HUES48 (cell line): ENCODE data around the gene SMC3.
"Not testable (repeated sequence)": the region's sequence is repeated elsewhere in the genome, so short reads cannot be mapped to it uniquely, and the experiment has no call there.

Experiments used
- H3K27ac ChIP-seq: one replicate; pipeline ENCODE4 v1.7.0; 2013; ENCODE audit warnings: low read depth, low read length, inconsistent platforms
- H3K27me3 ChIP-seq: 2 replicates; pipeline ENCODE4 v1.6.1; 2013; ENCODE audit warnings: mild to moderate bottlenecking, low read length; ENCODE audit not compliant: control insufficient read depth, insufficient read depth
- H3K36me3 ChIP-seq: 2 replicates; pipeline ENCODE4 v1.6.1; 2013; ENCODE audit warnings: low read length; ENCODE audit not compliant: control insufficient read depth, insufficient read depth
- H3K4me1 ChIP-seq: 2 replicates; pipeline ENCODE4 v1.6.1; 2013; ENCODE audit warnings: mild to moderate bottlenecking, low read length; ENCODE audit not compliant: control insufficient read depth, insufficient read depth
- H3K4me3 ChIP-seq: 2 replicates; pipeline ENCODE4 v1.5.1; 2013; ENCODE audit warnings: mild to moderate bottlenecking, low read depth, low read length
- H3K9ac ChIP-seq: 2 replicates; pipeline ENCODE4 v1.6.1; 2013; ENCODE audit warnings: mild to moderate bottlenecking, low read depth, low read length, moderate library complexity
- H3K9me3 ChIP-seq: 2 replicates; pipeline ENCODE4 v1.6.1; 2013; ENCODE audit warnings: low read length; ENCODE audit not compliant: control insufficient read depth, insufficient read depth

The SMC3 gene

DNA sequence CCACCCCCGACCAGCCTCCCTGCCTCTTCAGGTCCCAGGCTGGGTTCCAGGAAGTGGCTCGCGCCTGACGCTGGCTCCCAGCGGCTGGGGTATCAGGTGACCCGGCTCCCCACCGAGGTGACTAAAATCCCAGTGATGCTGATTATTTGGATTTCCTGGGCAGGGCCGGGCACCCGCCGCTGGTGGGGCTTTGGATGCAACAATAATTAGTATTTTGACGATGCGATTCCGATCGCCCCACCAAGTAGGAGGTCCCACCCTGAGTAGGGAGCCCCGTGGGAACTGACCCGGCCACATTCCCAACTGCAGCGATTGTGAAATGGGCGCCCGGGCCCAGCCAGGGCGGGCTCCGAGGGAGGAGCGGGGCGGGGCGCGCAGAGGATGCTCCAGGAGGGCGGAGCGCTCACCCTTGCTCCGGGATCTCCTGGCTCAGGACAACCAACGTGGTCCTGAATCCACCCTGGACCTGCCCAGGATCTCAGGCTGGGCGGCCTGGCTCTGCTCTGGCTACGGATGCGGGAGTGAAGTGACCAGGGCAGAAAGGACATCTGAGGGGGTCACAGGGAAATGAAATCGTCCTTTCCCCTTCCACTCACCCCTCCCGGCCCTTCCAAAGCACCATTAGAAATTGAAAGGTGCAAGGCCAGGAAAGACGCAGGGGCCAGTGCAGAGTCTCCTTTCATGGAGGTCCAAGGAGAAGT is 37.2 kb upstream of the SMC3 start:
- peaks cover 18% of the 10 kb centered on the region for H3K4me1 ChIP-seq
- no peaks in the 10 kb centered on the region for H3K36me3 ChIP-seq
- peak overlapping the region; percentile 66 for H3K9ac ChIP-seq
- H3K27me3 ChIP-seq, result no peaks in the 10 kb centered on the region
- H3K9me3 ChIP-seq, result no peaks in the 10 kb centered on the region
- H3K4me3 ChIP-seq, result peak overlapping the region; percentile 70
- peak overlapping the region; percentile 95 for H3K27ac ChIP-seq

- peaks cover 22% of the 10 kb centered on the region for H3K4me1 ChIP-seq
- no peaks in the 10 kb centered on the region for H3K9me3 ChIP-seq
- H3K27me3 ChIP-seq, result no peaks in the 10 kb centered on the region
- H3K27ac ChIP-seq, result peak overlapping the region; percentile 12
- no peaks in the 10 kb centered on the region for H3K36me3 ChIP-seq
- H3K4me3 ChIP-seq, result no peak overlapping the region
- no peak overlapping the region for H3K9ac ChIP-seq
These were observed 35.8 kb upstream of the SMC3 start for GRCh38 chr10:110531687-110532086.

DNA sequence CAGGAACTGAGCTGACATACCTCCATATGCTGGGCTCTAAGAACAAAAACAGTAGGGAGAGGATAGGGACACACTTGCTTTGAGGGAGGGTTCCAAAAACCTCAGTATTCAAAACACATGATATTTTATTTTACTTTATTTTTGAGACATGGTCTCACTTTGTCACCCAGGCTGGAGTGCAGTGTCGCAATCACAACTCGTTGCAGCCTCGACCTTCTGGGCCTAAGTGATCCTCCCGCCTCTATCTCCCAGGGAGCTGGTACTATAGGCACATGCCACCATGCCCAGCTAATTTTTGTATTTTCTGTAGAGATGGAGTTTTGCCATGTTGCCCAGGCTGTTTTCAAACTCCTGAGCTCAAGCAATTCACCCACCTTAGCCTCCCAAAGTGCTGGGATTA is 34.9 kb upstream of the SMC3 start:
- not testable (repeated sequence) for H3K9ac ChIP-seq, H3K4me3 ChIP-seq, H3K9me3 ChIP-seq, H3K27ac ChIP-seq, H3K36me3 ChIP-seq, H3K27me3 ChIP-seq
- peaks cover 22% of the 10 kb centered on the region for H3K4me1 ChIP-seq

DNA sequence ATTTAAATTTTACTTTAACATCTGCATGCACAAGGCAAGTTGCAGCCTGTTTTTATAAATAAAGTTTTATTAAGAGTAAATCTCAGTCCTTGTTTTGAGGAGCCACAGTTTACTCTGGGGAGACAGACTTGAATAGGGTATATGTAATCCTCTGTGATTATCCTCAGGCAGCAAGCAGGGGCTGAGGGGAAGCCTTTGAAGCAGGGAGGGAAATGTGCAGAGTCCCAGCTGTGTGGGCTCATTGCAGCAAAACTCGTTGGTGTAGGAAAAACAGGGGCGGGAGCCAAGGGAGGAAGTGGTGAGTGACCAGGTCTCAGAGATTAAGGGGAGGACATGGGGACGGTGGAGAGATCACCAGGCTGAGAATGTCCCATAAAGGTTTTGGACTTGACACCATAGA is 34.3 kb upstream of the SMC3 start:
- Histone ChIP-seq H3K4me1 (peaks cover 21% of the 10 kb centered on the region), H3K9ac (no peak overlapping the region), H3K36me3 (no peaks in the 10 kb centered on the region), H3K27ac (no peak overlapping the region), H3K9me3 (no peaks in the 10 kb centered on the region), H3K27me3 (no peaks in the 10 kb centered on the region), H3K4me3 (no peak overlapping the region)

- H3K36me3 ChIP-seq, result no peaks in the 10 kb centered on the region
- H3K4me3 ChIP-seq, result no peak overlapping the region
- no peaks in the 10 kb centered on the region for H3K27me3 ChIP-seq
- no peak overlapping the region for H3K27ac ChIP-seq
- H3K4me1 ChIP-seq, result peaks cover 10% of the 10 kb centered on the region
- H3K9ac ChIP-seq, result no peak overlapping the region
- H3K9me3 ChIP-seq, result no peaks in the 10 kb centered on the region
These were observed 32.9 kb upstream of the SMC3 start for GRCh38 chr10:110534571-110534970.

GRCh38 chr10:110535958-110536891 is 31.3 kb upstream of the SMC3 start:
- Histone ChIP-seq H3K4me1 (0 out of 2 replicates have a peak, but pooled peaks cover 3% of the 10 kb centered on the region), H3K27ac (no peak overlapping the region), H3K9ac (no peak overlapping the region), H3K27me3 (no peaks in the 10 kb centered on the region), H3K9me3 (no peaks in the 10 kb centered on the region), H3K4me3 (no peak overlapping the region), H3K36me3 (no peaks in the 10 kb centered on the region)

- Histone ChIP-seq H3K4me1 (0 out of 2 replicates have a peak, but pooled peaks cover 3% of the 10 kb centered on the region), H3K36me3 (no peaks in the 10 kb centered on the region), H3K4me3 (no peak overlapping the region), H3K9me3 (no peaks in the 10 kb centered on the region), H3K9ac (no peak overlapping the region), H3K27me3 (no peaks in the 10 kb centered on the region), H3K27ac (no peak overlapping the region)
These were observed 28.4 kb upstream of the SMC3 start for GRCh38 chr10:110539091-110539490.

DNA sequence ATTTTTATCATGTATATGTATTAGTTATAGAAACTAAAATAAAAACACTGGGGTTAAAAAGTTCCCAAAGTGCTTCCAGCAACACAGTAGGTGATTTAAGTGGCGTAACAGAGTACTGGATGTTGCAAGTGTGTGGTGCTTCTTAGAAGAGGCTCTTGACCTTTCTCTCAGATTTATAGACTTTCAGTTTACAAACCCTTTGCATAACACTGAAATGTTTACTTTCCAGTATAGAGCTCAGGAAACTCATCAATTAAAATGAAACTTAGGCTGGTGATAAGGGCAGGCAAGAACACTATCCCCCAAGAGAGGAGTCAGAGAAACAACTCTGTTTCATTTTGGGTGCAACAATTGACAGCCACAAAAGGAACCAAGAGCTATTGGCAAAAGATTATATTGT is 27.5 kb upstream of the SMC3 start:
- H3K36me3 ChIP-seq, result no peaks in the 10 kb centered on the region
- no peaks in the 10 kb centered on the region for H3K9me3 ChIP-seq
- H3K4me3 ChIP-seq, result no peak overlapping the region
- H3K4me1 ChIP-seq, result 0 out of 2 replicates have a peak, but pooled peaks cover 3% of the 10 kb centered on the region
- H3K27me3 ChIP-seq, result no peaks in the 10 kb centered on the region
- H3K27ac ChIP-seq, result no peak overlapping the region
- no peak overlapping the region for H3K9ac ChIP-seq

DNA sequence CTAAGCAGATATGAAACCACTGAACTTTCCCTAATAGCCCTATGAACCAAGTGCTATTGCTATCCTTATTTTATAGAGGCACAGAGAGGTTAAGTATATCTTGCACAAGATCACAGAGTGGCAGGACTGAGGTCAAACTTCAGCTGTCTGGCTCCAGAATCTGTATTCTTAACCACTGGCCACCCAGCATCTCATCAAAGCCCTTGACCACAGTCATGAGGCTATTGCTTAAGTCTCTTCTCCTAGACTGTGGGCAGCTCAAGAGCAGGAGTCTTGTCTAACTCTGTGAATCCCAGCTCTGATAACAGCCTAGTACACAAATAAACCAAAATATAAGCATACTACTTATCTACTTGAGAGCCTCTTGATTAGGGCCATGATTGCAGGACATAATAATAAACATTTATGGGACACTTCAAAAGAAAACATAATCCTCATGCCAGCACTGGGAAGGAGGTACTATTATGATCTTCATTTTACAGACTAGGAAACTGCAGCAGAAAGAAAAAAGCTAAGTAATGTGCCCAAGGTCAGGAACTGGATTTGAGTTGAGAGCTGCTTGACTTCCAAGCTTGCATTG is 22.4 kb upstream of the SMC3 start:
- Histone ChIP-seq H3K36me3 (no peaks in the 10 kb centered on the region), H3K4me3 (no peak overlapping the region)

DNA sequence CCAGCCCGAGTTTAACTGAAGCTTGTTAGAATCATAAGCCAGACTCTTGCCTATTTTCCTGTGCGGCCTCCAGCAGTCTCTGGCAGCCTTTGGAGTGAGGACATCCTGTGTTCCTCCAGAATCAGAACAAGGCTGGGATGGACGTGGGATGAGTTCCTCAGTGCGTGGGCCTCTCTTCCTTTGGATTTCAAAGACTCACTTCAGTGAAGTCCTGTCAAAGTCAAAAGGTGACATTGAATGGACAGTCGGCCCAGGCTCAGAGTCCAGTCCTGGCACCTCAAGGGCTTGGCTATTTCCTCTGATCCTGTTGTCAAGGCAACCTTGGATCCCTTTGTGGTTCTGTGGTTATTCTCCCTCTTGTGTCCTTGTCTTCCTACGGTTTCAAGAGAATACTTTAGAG is 21.4 kb upstream of the SMC3 start:
- H3K4me1 ChIP-seq, result peaks cover 5% of the 10 kb centered on the region
- H3K27ac ChIP-seq, result no peak overlapping the region
- H3K27me3 ChIP-seq, result no peaks in the 10 kb centered on the region; the same call in 1 of the 2 replicates
- H3K9ac ChIP-seq, result no peak overlapping the region
- no peaks in the 10 kb centered on the region for H3K9me3 ChIP-seq
- no peaks in the 10 kb centered on the region for H3K36me3 ChIP-seq
- H3K4me3 ChIP-seq, result no peak overlapping the region

More for the DNA sequence above, 22.4 kb upstream of the SMC3 start:
- H3K27ac ChIP-seq, result no peak overlapping the region
- H3K9me3 ChIP-seq, result no peaks in the 10 kb centered on the region
- H3K4me1 ChIP-seq, result peaks cover 5% of the 10 kb centered on the region
- H3K27me3 ChIP-seq, result no peaks in the 10 kb centered on the region; the same call in 1 of the 2 replicates
- no peak overlapping the region for H3K9ac ChIP-seq
